OCI-LY3 (cell line): ENCODE results near the gene SMIM32.

Experiments
- H2AFZ ChIP-seq: fragments of 200-600, 300-600 bp; shearing (Covaris generic); 2 replicates; pipeline ENCODE4 v1.6.0; 2014; ENCODE audit warnings: antibody characterized with exemption, low read depth, low read length
- H3K27ac ChIP-seq: fragments of 200-600, 300-600 bp; sonication (generic); 2 replicates; pipeline ENCODE4 v1.5.1; 2014; ENCODE audit warnings: mild to moderate bottlenecking, low read length, moderate library complexity, mixed read lengths
- H3K27me3 ChIP-seq: fragments of 200-600, 300-600 bp; sonication (generic); 2 replicates; pipeline ENCODE4 v1.6.1; 2014; ENCODE audit warnings: low read depth, low read length, mixed read lengths
- H3K36me3 ChIP-seq: fragments of 200-600, 300-600 bp; sonication (generic); replicated peaks from 2 replicates; pipeline ENCODE3; 2014; ENCODE audit warnings: low read depth, low read length, mixed read lengths
- H3K4me1 ChIP-seq: fragments of 300-600, 200-600 bp; sonication (generic); 2 replicates; pipeline ENCODE4 v1.6.1; 2014; ENCODE audit warnings: low read length, mixed read lengths
- H3K4me2 ChIP-seq: fragments of 200-600, 300-600 bp; sonication (generic); 2 replicates; pipeline ENCODE4 v1.6.1; 2014; ENCODE audit warnings: low read length, mixed read lengths
- H3K4me3 ChIP-seq: fragments of 300-600, 200-600 bp; sonication (generic); 2 replicates; pipeline ENCODE4 v1.5.1; 2014; ENCODE audit warnings: antibody characterized with exemption, mild to moderate bottlenecking, low read length, moderate library complexity
- H3K79me2 ChIP-seq: fragments of 300-600, 200-600 bp; shearing (Covaris generic); 2 replicates; pipeline ENCODE4 v1.6.1; 2014; ENCODE audit warnings: mild to moderate bottlenecking, low read length, mixed read lengths
- H3K9ac ChIP-seq: fragments of 300-600, 200-600 bp; shearing (Covaris generic); 2 replicates; pipeline ENCODE4 v1.6.0; 2014; ENCODE audit warnings: mild to moderate bottlenecking, low read length, moderate library complexity
- H3K9me3 ChIP-seq: fragments of 200-600, 300-600 bp; shearing (Covaris generic); 2 replicates; pipeline ENCODE4 v1.6.1; 2014; ENCODE audit warnings: low read length, mixed read lengths; ENCODE audit not compliant: insufficient read depth
- H4K20me1 ChIP-seq: fragments of 200-600, 300-600 bp; sonication (generic); 2 replicates; pipeline ENCODE4 v1.6.1; 2016; ENCODE audit warnings: low read length, mixed read lengths; ENCODE audit not compliant: insufficient read depth
- EZH2phosphoT487 ChIP-seq: fragments of 200-600 bp; shearing (Covaris generic); IDR thresholded peaks from 2 replicates; pipeline ENCODE4 v1.6.1; 2018; ENCODE audit warnings: antibody characterized with exemption, mixed run types, low read depth
- TF ChIP-seq, protein P1 (sequence below): fragments of 200-600, 300-600 bp; sonication (generic); IDR thresholded peaks from 2 replicates; pipeline ENCODE4 v1.5.1; 2014; ENCODE audit warnings: antibody characterized with exemption, low read length, low read depth

The SMIM32 gene

DNA sequence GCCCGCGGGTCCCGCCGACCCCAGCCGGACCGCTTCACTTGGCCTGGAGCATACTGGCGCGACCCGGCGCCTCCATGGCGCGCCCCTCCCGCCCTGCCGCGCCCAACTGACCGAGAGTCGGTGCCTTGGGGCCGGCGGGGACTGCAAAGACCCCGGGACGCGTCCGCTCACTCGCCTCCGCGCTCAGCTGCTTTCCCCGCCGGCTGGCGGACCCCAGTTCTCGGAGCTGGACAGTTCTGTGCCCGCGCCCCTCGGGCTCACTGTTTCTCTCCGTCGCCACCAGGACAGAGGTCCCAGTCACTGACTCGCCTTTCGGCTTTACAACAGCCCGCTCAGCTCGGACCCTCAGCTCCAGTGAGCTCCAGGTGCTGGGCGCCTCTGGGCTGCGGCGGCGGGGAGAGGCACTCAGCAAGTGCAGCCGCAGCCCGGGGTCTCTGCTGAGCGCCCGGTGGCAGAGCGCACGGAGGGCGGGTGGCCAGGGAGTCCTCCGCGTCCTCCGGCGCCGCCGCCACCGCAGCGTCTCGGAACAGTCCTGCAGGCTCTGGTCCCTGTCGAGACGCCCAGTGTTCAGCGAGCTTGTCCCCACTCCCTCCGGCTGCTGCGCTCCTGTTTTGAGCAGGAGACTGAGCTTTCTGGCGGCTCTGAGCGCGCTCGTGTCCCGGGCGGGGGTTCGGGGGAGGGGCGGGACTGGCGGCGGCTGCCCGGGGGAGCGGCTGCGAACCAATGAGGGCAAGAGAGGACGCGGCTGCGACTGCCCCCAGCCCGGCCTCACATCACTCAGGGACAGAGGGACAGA is at the start of gene SMIM32:
Gene SMIM32 (minus strand): TSS at position 637 of the 796 bp plus-strand sequence. CDS start 638 bp downstream, outside the sequence.
- Histone ChIP-seq H3K9ac (no peak within 1 kb of the TSS), H3K4me3 (no peak within 1 kb of the TSS)
- no peak for TF ChIP-seq EZH2phosphoT487
- TF ChIP-seq, protein P1, sequence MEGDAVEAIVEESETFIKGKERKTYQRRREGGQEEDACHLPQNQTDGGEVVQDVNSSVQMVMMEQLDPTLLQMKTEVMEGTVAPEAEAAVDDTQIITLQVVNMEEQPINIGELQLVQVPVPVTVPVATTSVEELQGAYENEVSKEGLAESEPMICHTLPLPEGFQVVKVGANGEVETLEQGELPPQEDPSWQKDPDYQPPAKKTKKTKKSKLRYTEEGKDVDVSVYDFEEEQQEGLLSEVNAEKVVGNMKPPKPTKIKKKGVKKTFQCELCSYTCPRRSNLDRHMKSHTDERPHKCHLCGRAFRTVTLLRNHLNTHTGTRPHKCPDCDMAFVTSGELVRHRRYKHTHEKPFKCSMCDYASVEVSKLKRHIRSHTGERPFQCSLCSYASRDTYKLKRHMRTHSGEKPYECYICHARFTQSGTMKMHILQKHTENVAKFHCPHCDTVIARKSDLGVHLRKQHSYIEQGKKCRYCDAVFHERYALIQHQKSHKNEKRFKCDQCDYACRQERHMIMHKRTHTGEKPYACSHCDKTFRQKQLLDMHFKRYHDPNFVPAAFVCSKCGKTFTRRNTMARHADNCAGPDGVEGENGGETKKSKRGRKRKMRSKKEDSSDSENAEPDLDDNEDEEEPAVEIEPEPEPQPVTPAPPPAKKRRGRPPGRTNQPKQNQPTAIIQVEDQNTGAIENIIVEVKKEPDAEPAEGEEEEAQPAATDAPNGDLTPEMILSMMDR = no peak

DNA sequence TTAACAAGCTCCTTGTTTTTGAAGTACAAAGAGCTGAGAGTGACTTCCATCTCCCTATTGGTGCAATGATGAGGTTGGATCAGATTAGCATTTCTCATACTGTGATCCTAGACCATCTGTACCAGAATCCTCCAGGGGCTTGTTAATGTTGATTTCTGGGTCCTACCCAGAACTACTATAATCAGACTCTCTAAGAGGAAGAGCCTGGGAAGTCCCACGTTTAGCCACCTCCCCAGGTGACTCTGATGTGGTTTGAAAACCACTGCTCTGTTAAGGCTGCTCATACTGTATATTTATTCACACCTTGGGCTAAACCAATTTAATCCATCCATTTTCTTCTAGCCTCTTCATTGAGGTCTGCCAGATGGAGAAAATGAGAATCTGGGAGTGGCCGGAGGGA is 49.6 kb upstream of the SMIM32 start:
- H3K4me3 ChIP-seq = no peak overlapping the region
- H3K4me1 ChIP-seq = no peaks in the 10 kb centered on the region
- H4K20me1 ChIP-seq = no peaks in the 10 kb centered on the region
- TF ChIP-seq, protein P1 = no peak
- TF ChIP-seq EZH2phosphoT487 = no peak
- H3K9me3 ChIP-seq = no peaks in the 10 kb centered on the region
- H3K36me3 ChIP-seq = no peaks in the 10 kb centered on the region
- H3K9ac ChIP-seq = no peak overlapping the region
- H3K27ac ChIP-seq = no peak overlapping the region
- no peak overlapping the region for H3K4me2 ChIP-seq
- H2AFZ ChIP-seq = no peak overlapping the region
- H3K79me2 ChIP-seq = no peaks in the 10 kb centered on the region
- peaks cover 4% of the 10 kb centered on the region; the same call in 1 of the 2 replicates for H3K27me3 ChIP-seq

More for the DNA sequence above, at the start of gene SMIM32:
- Histone ChIP-seq H3K36me3 (no peaks in the 10 kb centered on the region), H3K9me3 (no peaks in the 10 kb centered on the region), H4K20me1 (no peaks in the 10 kb centered on the region), H3K27ac (no peak within 1 kb of the TSS), H3K4me1 (no peaks in the 10 kb centered on the region), H2AFZ (no peak within 1 kb of the TSS), H3K27me3 (no peaks in the 10 kb centered on the region), H3K4me2 (no peak within 1 kb of the TSS), H3K79me2 (no peaks in the 10 kb centered on the region)

DNA sequence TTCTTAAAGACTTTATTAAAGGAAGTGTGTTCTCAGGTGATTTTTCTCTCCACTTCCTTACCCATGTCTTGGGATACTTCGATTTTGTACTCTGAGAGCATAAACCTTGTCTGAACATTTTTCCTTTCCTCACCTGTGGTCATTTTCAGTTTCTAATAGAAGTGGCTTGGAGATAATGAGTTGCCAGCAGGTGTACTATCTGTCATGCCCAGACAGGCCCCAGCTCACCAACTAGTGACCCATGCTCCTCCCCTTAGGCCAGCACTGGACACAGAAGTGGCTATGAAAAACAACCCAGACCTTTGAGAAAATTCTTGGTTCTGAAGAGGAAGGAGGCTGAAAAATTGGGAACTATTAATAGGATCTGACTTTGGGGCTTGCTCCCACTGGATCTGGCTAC is 49.2 kb upstream of the SMIM32 start:
- no peaks in the 10 kb centered on the region for H3K36me3 ChIP-seq
- H2AFZ ChIP-seq = no peak overlapping the region
- no peaks in the 10 kb centered on the region for H3K79me2 ChIP-seq
- no peak overlapping the region for H3K4me3 ChIP-seq
- H4K20me1 ChIP-seq = no peaks in the 10 kb centered on the region
- H3K27ac ChIP-seq = no peak overlapping the region
- TF ChIP-seq, protein P1 = no peak
- TF ChIP-seq EZH2phosphoT487 = no peak
- peaks cover 4% of the 10 kb centered on the region; the same call in 1 of the 2 replicates for H3K27me3 ChIP-seq
- no peak overlapping the region for H3K4me2 ChIP-seq
- H3K9ac ChIP-seq = no peak overlapping the region
- H3K9me3 ChIP-seq = no peaks in the 10 kb centered on the region
- H3K4me1 ChIP-seq = no peaks in the 10 kb centered on the region

DNA sequence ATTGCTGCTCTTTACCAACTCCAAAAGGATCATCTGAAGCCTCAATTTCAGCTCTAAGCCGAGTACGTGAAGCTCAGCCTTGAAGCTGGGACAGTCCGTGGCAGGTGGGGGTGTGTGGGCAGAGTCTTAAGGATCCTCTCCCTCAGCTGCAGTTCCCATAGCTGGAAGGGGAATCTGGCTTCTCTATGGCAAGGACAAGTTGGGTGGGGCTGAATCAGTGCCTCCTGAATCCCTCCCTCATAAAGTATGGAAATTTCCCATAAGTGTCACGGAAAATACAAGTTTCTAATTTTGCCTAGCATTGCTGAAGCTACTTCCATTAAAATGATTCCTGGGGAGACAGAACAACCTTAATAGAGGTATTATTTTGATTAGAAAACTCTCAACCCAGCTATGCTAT is 47.9 kb upstream of the SMIM32 start:
- no peak overlapping the region for H3K27ac ChIP-seq
- no peaks in the 10 kb centered on the region for H3K4me1 ChIP-seq

More for the DNA sequence above, 47.9 kb upstream of the SMIM32 start:
- H3K4me3 ChIP-seq = no peak overlapping the region
- H3K9me3 ChIP-seq = no peaks in the 10 kb centered on the region
- no peaks in the 10 kb centered on the region for H3K79me2 ChIP-seq
- no peak overlapping the region for H2AFZ ChIP-seq
- TF ChIP-seq, protein P1 = no peak
- TF ChIP-seq EZH2phosphoT487 = no peak
- H4K20me1 ChIP-seq = no peaks in the 10 kb centered on the region
- no peak overlapping the region for H3K4me2 ChIP-seq
- 0 out of 2 replicates have a peak, but pooled peaks cover 4% of the 10 kb centered on the region for H3K27me3 ChIP-seq
- no peaks in the 10 kb centered on the region for H3K36me3 ChIP-seq
- H3K9ac ChIP-seq = no peak overlapping the region
